K562 (cell line): ENCODE results near the gene RANGAP1. TPM values are rescaled to one million over a fixed set of nuclear protein-coding genes. Genes with fewer than 3 reads are reported as not detected.

Experiments used
- ETS1 ChIP-seq: conservative IDR thresholded peaks from 2 replicates; pipeline ENCODE4 v1.6.1; 2011; ENCODE audit warnings: low read depth, mild to moderate bottlenecking, low read length; ENCODE audit not compliant: control insufficient read depth
- HDAC1 ChIP-seq, 2 experiments: fragments of 450-650 bp; IDR thresholded peaks; 2 replicates each; pipeline ENCODE4 v1.6.1; 2016 to 2017; ENCODE audit warnings: inconsistent platforms in 1 of 2, mild to moderate bottlenecking in 1 of 2, moderate library complexity in 1 of 2
- KAT8 ChIP-seq: fragments of 450-650 bp; IDR thresholded peaks from 2 replicates; pipeline ENCODE4 v1.6.1; 2016; ENCODE audit warnings: low read depth, mild to moderate bottlenecking
- MAZ ChIP-seq, 2 experiments: fragments of 450-650 bp in 1 of 2; sonication (generic) in 1 of 2; formaldehyde crosslinking; IDR thresholded peaks in 1 of 2; conservative IDR thresholded peaks in 1 of 2; 2 replicates each; pipeline versions ENCODE4 v1.4.0 to v1.5.0; 2020; ENCODE audit warnings: mild to moderate bottlenecking in 1 of 2, missing genetic modification reagents in 1 of 2
- NONO ChIP-seq, 2 experiments: fragments of 200-400 bp in 1 of 2; fragments of 450-650 bp in 1 of 2; formaldehyde crosslinking in 1 of 2; IDR thresholded peaks; 2 replicates each; pipeline ENCODE4 v1.6.1; 2017; ENCODE audit warnings: low read depth in 2 of 2, mild to moderate bottlenecking in 2 of 2, moderate library complexity in 2 of 2, low read length in 1 of 2
- POLR2A ChIP-seq: fragments of 450-650 bp; conservative IDR thresholded peaks from 2 replicates; pipeline ENCODE4 v1.6.1; 2016
- SP1 ChIP-seq: sonication (generic); formaldehyde crosslinking; IDR thresholded peaks from 2 replicates; pipeline ENCODE4 v1.8.1; 2022; ENCODE audit warnings: mild to moderate bottlenecking, missing genetic modification reagents
- TARDBP ChIP-seq: fragments of 450-650 bp; IDR thresholded peaks from 2 replicates; pipeline ENCODE4 v1.6.1; 2016
- TFE3 ChIP-seq: fragments of 450-650 bp; formaldehyde crosslinking; IDR thresholded peaks from 2 replicates; pipeline ENCODE4 v1.4.0; 2020; ENCODE audit warnings: mild to moderate bottlenecking, mixed read lengths
- ZBTB40 ChIP-seq, 2 experiments: fragments of 450-650 bp in 1 of 2; sonication (generic) in 1 of 2; formaldehyde crosslinking in 1 of 2; IDR thresholded peaks; 2 replicates each; pipeline versions ENCODE4 v1.7.1 to v1.9.0; 2016 to 2022; ENCODE audit warnings: inconsistent platforms in 1 of 2, mild to moderate bottlenecking in 1 of 2, missing genetic modification reagents in 1 of 2
- ZNF507 ChIP-seq: conservative IDR thresholded peaks from 2 replicates; pipeline ENCODE4 v1.6.1; 2017; ENCODE audit warnings: missing genetic modification characterization, missing compliant biosample characterization
- polyA plus RNA-seq, 8 experiments: library from polyadenylated mRNA; depleted of rRNA in 4 of 8; stranded (reverse) in 5 of 8; unstranded in 3 of 8; fragments of >200 nt; fragmentation: Nextera tagmentation in 2 of 8; fragmentation: Illumina TruSeq in 1 of 8; extraction: Ambion mirVana in 2 of 8; extraction: Trizol in 1 of 8; gene quantifications; 2 replicates each; pipeline versions ENCODE4 v1.2.1 to v1.2.3, GENCODE V29; 2011 to 2014; ENCODE audit warnings: inconsistent platforms in 1 of 8, missing spikeins in 1 of 8
- total RNA-seq, 7 experiments: library from RNA; depleted of rRNA in 6 of 7; stranded (reverse); fragments of >200 nt in 6 of 7; fragmentation: Illumina TruSeq in 2 of 7; extraction: Trizol in 2 of 7; gene quantifications; 2 replicates each; pipeline versions ENCODE4 v1.2.1 to v1.2.3, GENCODE V29; 2011 to 2021; ENCODE audit warnings: low replicate concordance in 1 of 7

RANGAP1 gene
- total and polyA plus RNA-seq, 9 of the 15 experiments (the other 6 are each of a cell fraction or from before 2014, with no cell fraction given) = 2.1 to 104 (median 50.6) TPM

GRCh38 chr22:41197038-41197972 is 88.7 kb downstream of the RANGAP1 start (continued):
- TF ChIP-seq HDAC1 (IDR thresholded peaks at IDR 0.05) (peak in 1 of 2 experiments; percentile 47; a peak in 1 of 4 replicates), MAZ (CRISPR knock-in tag; conservative IDR thresholded peaks at IDR 0.05 in 1 of 2, IDR thresholded peaks at IDR 0.05 in 1 of 2) (peak; percentile 45 to 60; a peak in 2 of 4 replicates), ZNF507 (tag) (no peak), TARDBP (no peak), ZBTB40 (IDR thresholded peaks at IDR 0.05) (0 out of 2 replicates have a peak, but pooled peaks have one; percentile 18), ZBTB40 (CRISPR knock-in tag; IDR thresholded peaks at IDR 0.05) (no peak), TFE3 (CRISPR knock-in tag) (peak; percentile 81), NONO (IDR thresholded peaks at IDR 0.05; ENCODE audit: low read depth in 2 of 2, low read length in 1 of 2) (no peak), KAT8 (no peak), ETS1 (no peak), SP1 (CRISPR knock-in tag) (peak; percentile 62), POLR2A (no peak)
